CD14-positive monocyte (primary cell): ENCODE results near the gene TTC12. TPM values are rescaled to one million over a fixed set of nuclear protein-coding genes. Genes with fewer than 3 reads are reported as not detected.

Source experiments
- DNase-seq, 3 donors: peaks; one replicate each; pipeline ENCODE4 v3.0.0-alpha.2; 2011 to 2022
- H2AFZ ChIP-seq: 2 replicates; pipeline ENCODE4 v1.6.0; 2012; ENCODE audit warnings: mild to moderate bottlenecking, low read depth, low read length, inconsistent platforms; ENCODE audit not compliant: insufficient read depth, poor library complexity, severe bottlenecking
- H3K27ac ChIP-seq, 2 donors: 1 replicate in 1 of 2; 2 replicates in 1 of 2; pipeline ENCODE4 v1.5.1; 2012 to 2013; ENCODE audit warnings: low read length in 2 of 2, control low read depth in 1 of 2, inconsistent platforms in 1 of 2, low read depth in 1 of 2, mild to moderate bottlenecking in 1 of 2
- H3K27me3 ChIP-seq, 2 donors: one replicate each; pipeline versions ENCODE4 v1.6.0 to v1.6.1; 2011 to 2013; ENCODE audit warnings: low read length in 2 of 2; ENCODE audit not compliant: control insufficient read depth in 2 of 2, insufficient read depth in 2 of 2
- H3K36me3 ChIP-seq, 2 donors: replicated peaks in 1 of 2; 1 replicate in 1 of 2; 2 replicates in 1 of 2; pipeline versions ENCODE4 v1.5.1 to v1.6.1; 2012 to 2013; ENCODE audit warnings: low read length in 2 of 2, control low read depth in 1 of 2, inconsistent platforms in 1 of 2, mild to moderate bottlenecking in 1 of 2; ENCODE audit not compliant: insufficient read depth in 2 of 2, control insufficient read depth in 1 of 2
- H3K4me1 ChIP-seq, 2 donors: 1 replicate in 1 of 2; 2 replicates in 1 of 2; pipeline versions ENCODE4 v1.5.1 to v1.6.1; 2012 to 2013; ENCODE audit warnings: low read length in 2 of 2, control low read depth in 1 of 2, inconsistent platforms in 1 of 2, mild to moderate bottlenecking in 1 of 2, moderate library complexity in 1 of 2; ENCODE audit not compliant: insufficient read depth in 2 of 2, control insufficient read depth in 1 of 2
- H3K4me2 ChIP-seq: replicated peaks from 2 replicates; pipeline ENCODE3; 2012; ENCODE audit warnings: low read length, moderate library complexity, mild to moderate bottlenecking; ENCODE audit not compliant: poor library complexity, severe bottlenecking; ENCODE audit errors: extremely low read depth
- H3K4me3 ChIP-seq, 3 experiments: fragments of 200-600 bp in 1 of 3; sonication (generic) in 1 of 3; replicated peaks in 1 of 3; 1 replicate in 2 of 3; 2 replicates in 1 of 3; pipeline ENCODE4 v1.5.1; 2011 to 2013; ENCODE audit warnings: low read length in 3 of 3, mild to moderate bottlenecking in 3 of 3, control low read depth in 2 of 3, low read depth in 2 of 3, inconsistent platforms in 1 of 3, moderate library complexity in 1 of 3
- H3K79me2 ChIP-seq: 2 replicates; pipeline ENCODE4 v1.6.0; 2012; ENCODE audit warnings: mild to moderate bottlenecking, control low read depth, inconsistent platforms, low read length, moderate library complexity; ENCODE audit not compliant: insufficient read depth
- H3K9ac ChIP-seq: 2 replicates; pipeline ENCODE4 v1.6.0; 2017; ENCODE audit warnings: low read length, mild to moderate bottlenecking; ENCODE audit not compliant: insufficient read depth, poor library complexity, severe bottlenecking
- H3K9me3 ChIP-seq, 2 donors: replicated peaks in 1 of 2; 1 replicate in 1 of 2; 2 replicates in 1 of 2; pipeline versions ENCODE4 v1.5.1 to v1.6.1; 2012 to 2013; ENCODE audit warnings: low read length in 2 of 2, control low read depth in 1 of 2; ENCODE audit not compliant: control insufficient read depth in 1 of 2, insufficient read depth in 1 of 2
- H4K20me1 ChIP-seq: 2 replicates; pipeline ENCODE4 v1.6.0; 2012; ENCODE audit warnings: mild to moderate bottlenecking, low read length, control low read depth, moderate library complexity; ENCODE audit not compliant: insufficient read depth
- H3K27ac Mint-ChIP-seq, 7 donors: one replicate each; pipeline ENCODE4 v1.8.0; 2020; ENCODE audit warnings: mild to moderate bottlenecking in 7 of 7, mixed read lengths in 7 of 7, moderate library complexity in 6 of 7, inconsistent platforms in 2 of 7
- H3K27me3 Mint-ChIP-seq, 3 donors: one replicate each; pipeline ENCODE4 v1.8.0; 2021 to 2022; ENCODE audit warnings: low read depth in 3 of 3, mild to moderate bottlenecking in 3 of 3, mixed read lengths in 3 of 3, moderate library complexity in 3 of 3, inconsistent platforms in 1 of 3
- H3K36me3 Mint-ChIP-seq, 2 donors: one replicate each; pipeline ENCODE4 v1.8.0; 2020; ENCODE audit warnings: mixed read lengths in 2 of 2, inconsistent platforms in 1 of 2, mild to moderate bottlenecking in 1 of 2
- H3K4me1 Mint-ChIP-seq: one replicate; pipeline ENCODE4 v1.8.0; 2020; ENCODE audit warnings: mild to moderate bottlenecking, mixed read lengths
- H3K4me3 Mint-ChIP-seq, 2 donors: one replicate each; pipeline ENCODE4 v1.8.0; 2020; ENCODE audit warnings: mild to moderate bottlenecking in 2 of 2, mixed read lengths in 2 of 2, moderate library complexity in 1 of 2
- H3K9me3 Mint-ChIP-seq, 7 donors: one replicate each; pipeline ENCODE4 v1.8.0; 2020 to 2022; ENCODE audit warnings: mixed read lengths in 7 of 7, mild to moderate bottlenecking in 6 of 7, moderate library complexity in 6 of 7, inconsistent platforms in 2 of 7
- WGBS: methylation state at CpG from one replicate; pipeline ENCODE4 v1.1.5; 2013; ENCODE audit warnings: missing lambda C conversion rate; ENCODE audit not compliant: insufficient coverage; 5-methylcytosine and 5-hydroxymethylcytosine counted together
- intact Hi-C, 2 donors: fragments of 100-400 bp; cut with micrococcal nuclease; formaldehyde crosslinking; loops; one replicate each; pipeline versions ENCODE4 v1.15.0 to v1.15.1; 2023
- polyA plus RNA-seq, 3 donors: library from polyadenylated mRNA; depleted of rRNA in 1 of 3; unstranded in 2 of 3; stranded (reverse) in 1 of 3; fragments of 300-500 nt in 2 of 3; fragments of >200 nt in 1 of 3; fragmentation: Illumina TruSeq in 2 of 3; gene quantifications; 1 replicate in 2 of 3; 2 replicates in 1 of 3; pipeline ENCODE4 v1.2.3, GENCODE V29; 2012 to 2021
- TF ChIP-seq, protein P1 (sequence below): fragments of 200-600 bp; IDR thresholded peaks from one replicate; pipeline ENCODE4 v1.8.0; 2022; ENCODE audit warnings: antibody characterized with exemption, mild to moderate bottlenecking

The TTC12 gene
- polyA plus RNA-seq, 3 donors = 1.7 to 3.0 (median 2.4) TPM

DNA sequence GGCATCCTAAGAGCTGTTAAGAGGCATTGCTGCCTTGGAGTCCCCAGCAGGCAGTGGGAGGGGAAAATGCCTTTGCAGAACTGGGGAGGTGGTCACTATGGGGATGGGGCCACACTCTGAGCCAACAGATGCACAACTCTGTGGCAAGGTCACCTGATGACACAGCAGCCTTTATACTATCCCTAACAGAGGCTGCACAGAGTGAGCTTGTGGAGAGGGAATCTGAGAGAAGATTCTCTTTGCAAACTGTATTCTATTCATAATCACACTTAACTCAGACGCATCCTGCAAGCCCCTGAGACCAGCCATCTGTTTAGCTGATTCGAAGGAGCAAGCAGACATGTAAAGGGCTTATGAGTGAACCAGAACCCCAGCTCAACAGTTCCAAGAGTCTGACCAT lies 49.0 kb upstream of the TTC12 start:
- H3K9me3 Mint-ChIP-seq = peaks cover 0 to 2% (median 0%) of the 10 kb centered on the region in 7 donors
- no peak overlapping the region for H3K9ac ChIP-seq
- H3K27me3 ChIP-seq = no peaks in the 10 kb centered on the region
- no peak overlapping the region for H3K27ac ChIP-seq
- H3K4me1 ChIP-seq = no peaks in the 10 kb centered on the region
- H3K36me3 ChIP-seq = no peaks in the 10 kb centered on the region
- H3K9me3 ChIP-seq = no peaks in the 10 kb centered on the region
- H3K79me2 ChIP-seq = no peaks in the 10 kb centered on the region
- TF ChIP-seq, protein P1, sequence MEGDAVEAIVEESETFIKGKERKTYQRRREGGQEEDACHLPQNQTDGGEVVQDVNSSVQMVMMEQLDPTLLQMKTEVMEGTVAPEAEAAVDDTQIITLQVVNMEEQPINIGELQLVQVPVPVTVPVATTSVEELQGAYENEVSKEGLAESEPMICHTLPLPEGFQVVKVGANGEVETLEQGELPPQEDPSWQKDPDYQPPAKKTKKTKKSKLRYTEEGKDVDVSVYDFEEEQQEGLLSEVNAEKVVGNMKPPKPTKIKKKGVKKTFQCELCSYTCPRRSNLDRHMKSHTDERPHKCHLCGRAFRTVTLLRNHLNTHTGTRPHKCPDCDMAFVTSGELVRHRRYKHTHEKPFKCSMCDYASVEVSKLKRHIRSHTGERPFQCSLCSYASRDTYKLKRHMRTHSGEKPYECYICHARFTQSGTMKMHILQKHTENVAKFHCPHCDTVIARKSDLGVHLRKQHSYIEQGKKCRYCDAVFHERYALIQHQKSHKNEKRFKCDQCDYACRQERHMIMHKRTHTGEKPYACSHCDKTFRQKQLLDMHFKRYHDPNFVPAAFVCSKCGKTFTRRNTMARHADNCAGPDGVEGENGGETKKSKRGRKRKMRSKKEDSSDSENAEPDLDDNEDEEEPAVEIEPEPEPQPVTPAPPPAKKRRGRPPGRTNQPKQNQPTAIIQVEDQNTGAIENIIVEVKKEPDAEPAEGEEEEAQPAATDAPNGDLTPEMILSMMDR = no peak
- intact Hi-C loops = no loop called here
- no peak overlapping the region for H3K4me3 ChIP-seq
- no peak overlapping the region for H2AFZ ChIP-seq
- H3K27ac Mint-ChIP-seq = no peak overlapping the region
- H3K36me3 Mint-ChIP-seq = no peaks in the 10 kb centered on the region
- H3K4me1 Mint-ChIP-seq = no peaks in the 10 kb centered on the region
- no peaks in the 10 kb centered on the region for H4K20me1 ChIP-seq
- no CpG with 5 or more reads among the region's 2 CpGs for WGBS
- no peak for DNase-seq
- H3K27me3 Mint-ChIP-seq = peaks cover 8 to 12% (median 10%) of the 10 kb centered on the region in 3 donors
- no peak overlapping the region for H3K4me2 ChIP-seq
- no peak overlapping the region for H3K4me3 Mint-ChIP-seq

DNA sequence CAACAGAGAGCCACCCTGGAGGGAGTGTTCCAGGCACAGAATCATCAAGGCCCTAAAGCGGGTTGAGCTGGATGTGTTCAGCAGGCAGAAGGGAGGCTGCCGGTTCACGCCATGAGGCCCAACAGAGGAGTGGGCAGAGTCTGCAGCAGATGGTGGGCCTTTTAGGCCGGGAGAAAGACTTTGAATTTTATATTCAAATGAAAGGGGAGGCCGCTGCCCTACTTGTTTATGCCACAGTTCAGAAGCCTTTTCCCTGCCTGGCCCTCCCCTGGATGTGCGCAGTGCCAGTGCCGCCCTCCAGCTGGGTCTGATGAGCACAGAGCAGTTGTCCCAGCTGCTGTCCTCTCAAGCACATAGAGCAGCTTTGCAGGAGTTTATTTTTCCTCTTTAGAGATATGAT lies 46.9 kb upstream of the TTC12 start:
- Histone ChIP-seq H3K27ac (no peak overlapping the region), H4K20me1 (no peaks in the 10 kb centered on the region), H3K79me2 (no peaks in the 10 kb centered on the region), H3K4me1 (no peaks in the 10 kb centered on the region), H3K4me2 (no peak overlapping the region), H3K27me3 (no peaks in the 10 kb centered on the region), H3K4me3 (no peak overlapping the region), H3K9me3 (no peaks in the 10 kb centered on the region), H3K36me3 (no peaks in the 10 kb centered on the region), H2AFZ (no peak overlapping the region), H3K9ac (no peak overlapping the region)
- TF ChIP-seq, protein P1 = no peak
- 92% methylated on average over 5 of the region's 7 CpGs for WGBS
- H3K4me1 Mint-ChIP-seq = no peaks in the 10 kb centered on the region
- intact Hi-C loops = no loop called here
- peaks cover 0 to 2% (median 0%) of the 10 kb centered on the region in 7 donors for H3K9me3 Mint-ChIP-seq
- no peaks in the 10 kb centered on the region for H3K36me3 Mint-ChIP-seq
- H3K27me3 Mint-ChIP-seq = peaks cover 9 to 12% (median 11%) of the 10 kb centered on the region in 3 donors
- H3K4me3 Mint-ChIP-seq = no peak overlapping the region
- H3K27ac Mint-ChIP-seq = no peak overlapping the region
- DNase-seq = no peak
